Upper lobe of left lung (tissue), 4 donors: ENCODE results near the gene SPTLC3.

Source experiments
- CTCF ChIP-seq, 6 experiments: fragments of 450-650 bp in 4 of 6; fragments of 200-600 bp in 2 of 6; sonication (generic) in 2 of 6; IDR thresholded peaks; one replicate each; pipeline ENCODE4 v1.5.1; 2016 to 2019; ENCODE audit warnings: antibody characterized with exemption in 6 of 6
- EP300 ChIP-seq, 4 donors: sonication (generic); formaldehyde crosslinking; IDR thresholded peaks; one replicate each; pipeline ENCODE4 v1.5.1; 2017; ENCODE audit warnings: antibody characterized with exemption in 4 of 4, control low read depth in 2 of 4

GRCh38 chr20:13009682-13010406 lies 1.1 kb downstream of the SPTLC3 start:
- TF ChIP-seq CTCF (IDR thresholded peaks at IDR 0.05) = no peak
- peak in 1 of 4 donors; percentile 26 for TF ChIP-seq EP300 (IDR thresholded peaks at IDR 0.05)
